Astrocyte (in vitro differentiated cells and primary cell): ENCODE measurements around the gene KANK4. TPM values are rescaled to one million over a fixed set of nuclear protein-coding genes. Genes with fewer than 3 reads are reported as not detected.

ENCODE experiments used
- DNase-seq: peaks from one replicate; pipeline ENCODE4 v3.0.0-alpha.2; 2010; ENCODE audit warnings: low read depth
- FAIRE-seq: peaks from 2 replicates; lab custom pipeline; 2011; peaks lifted over from hg19 to GRCh38; lab: Jason Lieb, UNC
- H2AFZ ChIP-seq: 2 replicates; pipeline ENCODE4 v1.6.0; 2012; ENCODE audit warnings: low read depth, low read length, inconsistent platforms
- H3K27ac ChIP-seq: 2 replicates; pipeline ENCODE4 v1.5.1; 2011; ENCODE audit warnings: low read depth, low read length, inconsistent platforms
- H3K27me3 ChIP-seq: 2 replicates; pipeline ENCODE4 v1.6.0; 2011; ENCODE audit warnings: low read length, inconsistent platforms; ENCODE audit not compliant: insufficient read depth
- H3K36me3 ChIP-seq: 2 replicates; pipeline ENCODE4 v1.5.1; 2011; ENCODE audit warnings: low read length, inconsistent platforms; ENCODE audit not compliant: insufficient read depth
- H3K4me1 ChIP-seq: 2 replicates; pipeline ENCODE4 v1.5.1; 2011; ENCODE audit warnings: low read length, inconsistent platforms; ENCODE audit not compliant: insufficient read depth
- H3K4me2 ChIP-seq: 2 replicates; pipeline ENCODE4 v1.6.0; 2012; ENCODE audit warnings: low read length, inconsistent platforms
- H3K4me3 ChIP-seq: 2 replicates; pipeline ENCODE4 v1.5.1; 2011; ENCODE audit warnings: low read depth, mild to moderate bottlenecking, low read length, inconsistent platforms; ENCODE audit not compliant: insufficient read depth
- H3K79me2 ChIP-seq: 2 replicates; pipeline ENCODE4 v1.6.0; 2012; ENCODE audit warnings: mild to moderate bottlenecking, low read length, inconsistent platforms; ENCODE audit not compliant: insufficient read depth
- H3K9ac ChIP-seq: 2 replicates; pipeline ENCODE4 v1.6.0; 2012; ENCODE audit warnings: mild to moderate bottlenecking, low read length, inconsistent platforms
- H3K9me3 ChIP-seq: 2 replicates; pipeline ENCODE4 v1.5.1; 2012; ENCODE audit warnings: low read depth, mild to moderate bottlenecking, low read length, inconsistent platforms; ENCODE audit not compliant: insufficient read depth
- H4K20me1 ChIP-seq: 2 replicates; pipeline ENCODE4 v1.6.0; 2012; ENCODE audit warnings: low read length, inconsistent platforms; ENCODE audit not compliant: insufficient read depth
- H3K27ac Mint-ChIP-seq: one replicate; pipeline ENCODE4 v1.8.0; 2021; ENCODE audit warnings: mild to moderate bottlenecking, mixed read lengths; ENCODE audit not compliant: unreplicated experiment
- H3K27me3 Mint-ChIP-seq: one replicate; pipeline ENCODE4 v1.8.0; 2021; ENCODE audit warnings: low read depth, mixed read lengths; ENCODE audit not compliant: unreplicated experiment
- H3K36me3 Mint-ChIP-seq: one replicate; pipeline ENCODE4 v1.8.0; 2021; ENCODE audit warnings: low read depth, mixed read lengths; ENCODE audit not compliant: unreplicated experiment
- H3K4me1 Mint-ChIP-seq: one replicate; pipeline ENCODE4 v1.8.0; 2021; ENCODE audit warnings: low read depth, mixed read lengths; ENCODE audit not compliant: unreplicated experiment
- H3K4me3 Mint-ChIP-seq: one replicate; pipeline ENCODE4 v1.8.0; 2021; ENCODE audit warnings: mild to moderate bottlenecking, moderate library complexity, mixed read lengths; ENCODE audit not compliant: unreplicated experiment
- H3K9me3 Mint-ChIP-seq: one replicate; pipeline ENCODE4 v1.8.0; 2021; ENCODE audit warnings: mild to moderate bottlenecking, mixed read lengths; ENCODE audit not compliant: unreplicated experiment
- CTCF ChIP-seq: IDR thresholded peaks from 2 replicates; pipeline ENCODE4 v1.5.1; 2011; ENCODE audit warnings: low read depth, mild to moderate bottlenecking, inconsistent platforms, low read length, moderate library complexity; ENCODE audit not compliant: insufficient read depth
- EZH2 ChIP-seq: IDR thresholded peaks from 2 replicates; pipeline ENCODE4 v1.6.1; 2012; ENCODE audit warnings: mild to moderate bottlenecking, low read length, inconsistent platforms; ENCODE audit not compliant: insufficient read depth
- total RNA-seq: library from RNA; stranded (reverse); gene quantifications from 2 replicates; pipeline ENCODE4 v1.2.1, GENCODE V29; 2021

KANK4 gene
- total RNA-seq, 1 donor from 2014 or later: 8.5 TPM

DNA sequence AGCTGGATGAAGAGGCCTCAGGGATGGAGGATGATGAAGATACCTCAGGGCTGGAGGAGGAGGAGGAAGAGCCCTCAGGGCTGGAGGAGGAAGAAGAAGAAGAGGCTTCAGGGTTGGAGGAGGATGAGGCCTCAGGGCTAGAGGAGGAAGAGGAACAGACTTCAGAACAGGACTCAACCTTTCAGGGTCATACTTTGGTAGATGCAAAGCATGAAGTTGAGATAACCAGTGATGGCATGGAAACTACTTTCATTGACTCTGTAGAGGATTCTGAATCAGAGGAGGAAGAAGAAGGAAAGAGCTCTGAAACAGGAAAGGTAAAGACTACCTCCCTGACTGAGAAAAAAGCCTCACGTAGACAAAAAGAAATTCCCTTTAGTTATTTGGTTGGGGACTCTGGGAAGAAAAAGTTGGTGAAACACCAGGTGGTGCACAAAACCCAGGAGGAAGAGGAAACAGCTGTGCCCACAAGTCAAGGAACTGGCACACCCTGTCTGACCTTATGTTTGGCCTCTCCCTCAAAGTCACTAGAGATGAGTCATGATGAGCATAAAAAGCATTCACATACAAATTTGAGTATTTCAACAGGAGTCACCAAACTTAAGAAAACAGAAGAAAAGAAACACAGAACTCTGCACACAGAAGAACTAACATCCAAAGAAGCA is 109.2 kb downstream of the KANK4 start:
- no peaks in the 10 kb centered on the region for H3K9me3 ChIP-seq
- FAIRE-seq (no peak), DNase-seq (no peak)
- no peak for TF ChIP-seq EZH2
- TF ChIP-seq CTCF: no peak
- no peaks in the 10 kb centered on the region for H3K27me3 ChIP-seq
- no peak overlapping the region for H2AFZ ChIP-seq
- Mint-ChIP-seq H3K9me3 (peaks cover 28% of the 10 kb centered on the region), H3K4me3 (no peak overlapping the region), H3K4me1 (peaks cover 13% of the 10 kb centered on the region), H3K27me3 (no peaks in the 10 kb centered on the region), H3K36me3 (peaks cover 36% of the 10 kb centered on the region), H3K27ac (no peak overlapping the region)
- no peaks in the 10 kb centered on the region for H3K36me3 ChIP-seq
- no peaks in the 10 kb centered on the region for H4K20me1 ChIP-seq
- no peak overlapping the region for H3K9ac ChIP-seq
- H3K4me1 ChIP-seq: no peaks in the 10 kb centered on the region
- no peak overlapping the region for H3K27ac ChIP-seq
- no peak overlapping the region for H3K4me2 ChIP-seq
- no peaks in the 10 kb centered on the region for H3K79me2 ChIP-seq
- no peak overlapping the region for H3K4me3 ChIP-seq

DNA sequence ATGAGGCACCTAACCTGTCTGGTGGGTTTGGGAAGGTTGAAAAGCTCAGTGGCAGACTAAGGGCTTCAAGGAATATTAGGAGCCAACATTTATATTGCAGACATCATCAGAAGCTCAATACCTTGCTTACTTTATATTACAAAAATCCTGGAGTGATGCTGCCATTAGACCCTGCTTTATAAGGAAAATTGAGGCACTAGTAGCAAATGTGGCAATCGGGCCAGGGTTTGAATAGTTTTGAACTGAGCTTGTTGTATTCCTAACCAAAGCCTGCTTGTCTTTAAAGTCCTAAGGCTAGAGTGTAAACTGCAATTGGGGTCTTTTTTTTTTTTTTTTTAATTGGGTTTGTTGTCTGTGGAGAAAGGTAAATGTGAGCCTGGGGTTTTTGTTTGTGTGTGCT is 110.3 kb downstream of the KANK4 start:
- DNase-seq (no peak), FAIRE-seq (no peak)
- H3K4me1 ChIP-seq: no peaks in the 10 kb centered on the region
- H3K27ac ChIP-seq: no peak overlapping the region
- no peaks in the 10 kb centered on the region for H3K79me2 ChIP-seq
- no peak overlapping the region for H3K4me3 Mint-ChIP-seq
- H3K4me3 ChIP-seq: no peak overlapping the region
- TF ChIP-seq EZH2: no peak
- no peaks in the 10 kb centered on the region for H4K20me1 ChIP-seq
- H3K9ac ChIP-seq: no peak overlapping the region
- H3K4me1 Mint-ChIP-seq: peaks cover 11% of the 10 kb centered on the region
- H3K36me3 Mint-ChIP-seq: peaks cover 38% of the 10 kb centered on the region
- no peak overlapping the region for H3K27ac Mint-ChIP-seq
- no peak overlapping the region for H3K4me2 ChIP-seq
- no peaks in the 10 kb centered on the region for H3K27me3 Mint-ChIP-seq
- no peak overlapping the region for H2AFZ ChIP-seq
- peaks cover 28% of the 10 kb centered on the region for H3K9me3 Mint-ChIP-seq
- H3K36me3 ChIP-seq: no peaks in the 10 kb centered on the region
- H3K27me3 ChIP-seq: no peaks in the 10 kb centered on the region
- no peaks in the 10 kb centered on the region for H3K9me3 ChIP-seq

GRCh38 chr1:62208087-62208486 is 111.1 kb downstream of the KANK4 start:
- no peak overlapping the region for H2AFZ ChIP-seq
- H3K4me1 Mint-ChIP-seq: peaks cover 5% of the 10 kb centered on the region
- TF ChIP-seq EZH2: no peak
- no peak for TF ChIP-seq CTCF
- no peak overlapping the region for H3K4me2 ChIP-seq
- FAIRE-seq (no peak), DNase-seq (no peak)
- H3K4me3 Mint-ChIP-seq: no peak overlapping the region
- H3K27ac Mint-ChIP-seq: no peak overlapping the region
- H3K9me3 Mint-ChIP-seq: peaks cover 27% of the 10 kb centered on the region
- no peaks in the 10 kb centered on the region for H4K20me1 ChIP-seq
- H3K36me3 Mint-ChIP-seq: peaks cover 39% of the 10 kb centered on the region
- no peaks in the 10 kb centered on the region for H3K79me2 ChIP-seq
- H3K27me3 ChIP-seq: no peaks in the 10 kb centered on the region
- H3K9ac ChIP-seq: no peak overlapping the region
- H3K27ac ChIP-seq: no peak overlapping the region
- no peak overlapping the region for H3K4me3 ChIP-seq
- no peaks in the 10 kb centered on the region for H3K9me3 ChIP-seq
- H3K36me3 ChIP-seq: no peaks in the 10 kb centered on the region
- no peaks in the 10 kb centered on the region for H3K27me3 Mint-ChIP-seq
- no peaks in the 10 kb centered on the region for H3K4me1 ChIP-seq
